GM12878 (cell line): ENCODE data around the gene AP1S3. TPM values are rescaled to one million over a fixed set of nuclear protein-coding genes. Genes with fewer than 3 reads are reported as not detected.

Experiments
- ATAC-seq: fragments of 200-7000 bp; cut with Tn5 transposase; 3 replicates; pipeline ENCODE4 v1.9.1; 2020; ENCODE audit warnings: mild to moderate bottlenecking, moderate library complexity
- BruUV-seq: library from RNA; stranded (reverse); fragments of 400-500 nt; replicated peaks from 2 replicates; lab custom pipeline; 2021; lab: Mats Ljungman, UMichigan
- CTCF ChIA-PET: fragments of 300-600 bp; sonication (Branson Sonifier 250); formaldehyde crosslinking; extraction: SDS; loops from one replicate; lab custom pipeline; 2021; ENCODE audit warnings: inconsistent platforms; lab: Yijun Ruan, JAX
- POLR2A ChIA-PET: fragments of 350-600 bp; formaldehyde crosslinking; extraction: SDS; loops from one replicate; lab custom pipeline; 2021; ENCODE audit warnings: inconsistent platforms; lab: Charles Lee
- RAD21 ChIA-PET: fragments of 300-600 bp; sonication (Branson Sonifier 250); formaldehyde crosslinking; loops from one replicate; lab custom pipeline; 2023; ENCODE audit warnings: antibody characterized with exemption; ENCODE audit not compliant: unreplicated experiment; lab: Charles Lee
- SMC1A ChIA-PET: fragments of 300-600 bp; sonication (Branson Sonifier 250); formaldehyde crosslinking; loops from one replicate; lab custom pipeline; 2023; ENCODE audit not compliant: unreplicated experiment, uncharacterized antibody; lab: Charles Lee
- DNase-seq: peaks from one replicate; pipeline ENCODE4 v3.0.0-alpha.2; 2011; ENCODE audit warnings: low read depth, low spot score
- FAIRE-seq: peaks from 3 replicates; lab custom pipeline; 2011; peaks lifted over from hg19 to GRCh38; lab: Jason Lieb, UNC
- H2AFZ ChIP-seq: 2 replicates; pipeline ENCODE4 v1.6.0; 2011; ENCODE audit warnings: low read depth, low read length, control low read depth; ENCODE audit not compliant: control insufficient read depth
- H3K27ac ChIP-seq: 2 replicates; pipeline ENCODE4 v1.5.1; 2011; ENCODE audit warnings: control low read depth; ENCODE audit not compliant: control insufficient read depth, insufficient read depth
- H3K27me3 ChIP-seq, 2 experiments: replicated peaks in 1 of 2; 2 replicates each; pipeline versions ENCODE4 v1.6.0 to v1.6.1; 2011; ENCODE audit warnings: low read length in 1 of 2; ENCODE audit not compliant: control insufficient read depth in 2 of 2, insufficient read depth in 2 of 2
- H3K36me3 ChIP-seq, 2 experiments: 2 replicates each; pipeline ENCODE4 v1.5.1; 2011; ENCODE audit warnings: low read length in 1 of 2; ENCODE audit not compliant: control insufficient read depth in 2 of 2, insufficient read depth in 2 of 2
- H3K4me1 ChIP-seq: 2 replicates; pipeline ENCODE4 v1.6.1; 2011; ENCODE audit warnings: mild to moderate bottlenecking, low read length, moderate library complexity, mixed read lengths; ENCODE audit not compliant: control insufficient read depth, insufficient read depth
- H3K4me2 ChIP-seq: 2 replicates; pipeline ENCODE4 v1.6.0; 2011; ENCODE audit warnings: control low read depth; ENCODE audit not compliant: control insufficient read depth, insufficient read depth
- H3K4me3 ChIP-seq: fragments of 200-600 bp; sonication (generic); 2 replicates; pipeline ENCODE4 v1.5.1; 2016
- H3K79me2 ChIP-seq: 2 replicates; pipeline ENCODE4 v1.6.0; 2011; ENCODE audit warnings: low read length; ENCODE audit not compliant: control insufficient read depth, insufficient read depth
- H3K9ac ChIP-seq: 2 replicates; pipeline ENCODE4 v1.8.0; 2011; ENCODE audit warnings: low read length, control low read depth, mixed read lengths; ENCODE audit not compliant: control insufficient read depth, insufficient read depth
- H3K9me3 ChIP-seq: replicated peaks from 3 replicates; pipeline ENCODE4 v1.5.1; 2011; ENCODE audit warnings: mild to moderate bottlenecking, low read length; ENCODE audit not compliant: control insufficient read depth, insufficient read depth
- H4K20me1 ChIP-seq: 2 replicates; pipeline ENCODE4 v1.6.0; 2011; ENCODE audit not compliant: control insufficient read depth, insufficient read depth
- CREB1 ChIP-seq: IDR thresholded peaks from 2 replicates; pipeline ENCODE4 v1.6.1; 2012; ENCODE audit warnings: low read depth, mild to moderate bottlenecking, inconsistent platforms
- CREM ChIP-seq: IDR thresholded peaks from 2 replicates; pipeline ENCODE4 v1.6.1; 2014; ENCODE audit warnings: antibody characterized with exemption, low read depth
- DPF2 ChIP-seq: fragments of 450-650 bp; IDR thresholded peaks from 2 replicates; pipeline ENCODE4 v1.6.1; 2017; ENCODE audit warnings: mild to moderate bottlenecking
- HCFC1 ChIP-seq: fragments of 150-350 bp; IDR thresholded peaks from 2 replicates; pipeline ENCODE4 v1.6.1; 2014; ENCODE audit warnings: low read length
- IRF4 ChIP-seq: IDR thresholded peaks from 2 replicates; pipeline ENCODE4 v1.6.1; 2011; ENCODE audit warnings: low read depth, low read length
- MYB ChIP-seq: fragments of 150-350 bp; IDR thresholded peaks from 2 replicates; pipeline ENCODE4 v1.6.1; 2014; ENCODE audit warnings: mild to moderate bottlenecking, low read depth, low read length, borderline replicate concordance
- RELB ChIP-seq: fragments of 450-650 bp; IDR thresholded peaks from 2 replicates; pipeline ENCODE4 v1.6.1; 2017; ENCODE audit warnings: low read depth, mild to moderate bottlenecking, moderate library complexity
- TBL1XR1 ChIP-seq: IDR thresholded peaks from 2 replicates; pipeline ENCODE4 v1.6.1; 2012; ENCODE audit warnings: low read depth, low read length, improper control_type of control experiment
- TCF3 ChIP-seq: IDR thresholded peaks from 2 replicates; pipeline ENCODE4 v1.6.1; 2012; ENCODE audit warnings: low read depth, mild to moderate bottlenecking, low read length, borderline replicate concordance; ENCODE audit not compliant: insufficient read depth
- ZBED1 ChIP-seq: IDR thresholded peaks from 2 replicates; pipeline ENCODE4 v1.6.1; 2016; ENCODE audit warnings: borderline replicate concordance
- ZBTB11 ChIP-seq: fragments of 450-650 bp; formaldehyde crosslinking; IDR thresholded peaks from 2 replicates; pipeline ENCODE4 v1.5.0; 2022; ENCODE audit warnings: mild to moderate bottlenecking, missing genetic modification characterization
- ZNF207 ChIP-seq: fragments of 450-650 bp; IDR thresholded peaks from 2 replicates; pipeline ENCODE4 v1.6.1; 2014; ENCODE audit warnings: antibody characterized with exemption, mild to moderate bottlenecking, borderline replicate concordance
- WGBS: methylation state at CpG from one replicate; pipeline ENCODE4 v1.1.6; 2016; ENCODE audit warnings: low lambda C conversion rate; ENCODE audit not compliant: insufficient replicate concordance, insufficient coverage; ENCODE audit errors: missing lambda C conversion rate; 5-methylcytosine and 5-hydroxymethylcytosine counted together
- in situ Hi-C: fragments of 300-500 bp; cut with MboI; formaldehyde crosslinking; loops from 9 replicates; pipeline ENCODE4 v1.14.3; 2018; ENCODE audit warnings: mixed read lengths
- intact Hi-C: fragments of 100-400 bp; cut with micrococcal nuclease; formaldehyde crosslinking; loops from one replicate; pipeline ENCODE4 v1.14.2; 2022; ENCODE audit not compliant: unreplicated experiment
- polyA plus RNA-seq, 11 experiments: library from polyadenylated mRNA; depleted of rRNA in 4 of 11; unstranded in 6 of 11; stranded (reverse) in 5 of 11; fragments of >200 nt; fragmentation: Nextera tagmentation in 4 of 11; fragmentation: Illumina TruSeq in 1 of 11; extraction: Ambion mirVana in 4 of 11; extraction: Trizol in 1 of 11; gene quantifications; 1 replicate in 1 of 11; 2 replicates in 10 of 11; pipeline versions ENCODE4 v1.2.1 to v1.2.3, GENCODE V29; 2011 to 2016; ENCODE audit warnings: inconsistent platforms in 2 of 11, missing spikeins in 2 of 11, low read depth in 1 of 11
- total RNA-seq, 4 experiments: library from RNA; depleted of rRNA in 3 of 4; stranded (reverse); fragments of >200 nt in 3 of 4; fragmentation: Illumina TruSeq in 1 of 4; extraction: Trizol in 1 of 4; gene quantifications; 2 replicates each; pipeline versions ENCODE4 v1.2.1 to v1.2.3, GENCODE V29; 2013 to 2021
- TF ChIP-seq, protein P1 (sequence below): IDR thresholded peaks from 2 replicates; pipeline ENCODE4 v1.6.1; 2011; ENCODE audit warnings: borderline replicate concordance, low read depth, mild to moderate bottlenecking, moderate library complexity, mixed read lengths, low read length; ENCODE audit not compliant: insufficient read depth; ENCODE audit errors: extremely low read length
- TF ChIP-seq, protein P2 (sequence below): fragments of 450-650 bp; conservative IDR thresholded peaks from 2 replicates; pipeline ENCODE4 v1.6.1; 2017; ENCODE audit warnings: mild to moderate bottlenecking, moderate library complexity
- TF ChIP-seq, protein P3 (sequence below): fragments of 450-650 bp; IDR thresholded peaks from 2 replicates; pipeline ENCODE4 v1.6.1; 2016; ENCODE audit warnings: mild to moderate bottlenecking

AP1S3 gene
- total and polyA plus RNA-seq, 10 of the 15 experiments (the other 5 are each of a cell fraction or from before 2014, with no cell fraction given) = 2.6 to 14.3 (median 9.2) TPM

DNA sequence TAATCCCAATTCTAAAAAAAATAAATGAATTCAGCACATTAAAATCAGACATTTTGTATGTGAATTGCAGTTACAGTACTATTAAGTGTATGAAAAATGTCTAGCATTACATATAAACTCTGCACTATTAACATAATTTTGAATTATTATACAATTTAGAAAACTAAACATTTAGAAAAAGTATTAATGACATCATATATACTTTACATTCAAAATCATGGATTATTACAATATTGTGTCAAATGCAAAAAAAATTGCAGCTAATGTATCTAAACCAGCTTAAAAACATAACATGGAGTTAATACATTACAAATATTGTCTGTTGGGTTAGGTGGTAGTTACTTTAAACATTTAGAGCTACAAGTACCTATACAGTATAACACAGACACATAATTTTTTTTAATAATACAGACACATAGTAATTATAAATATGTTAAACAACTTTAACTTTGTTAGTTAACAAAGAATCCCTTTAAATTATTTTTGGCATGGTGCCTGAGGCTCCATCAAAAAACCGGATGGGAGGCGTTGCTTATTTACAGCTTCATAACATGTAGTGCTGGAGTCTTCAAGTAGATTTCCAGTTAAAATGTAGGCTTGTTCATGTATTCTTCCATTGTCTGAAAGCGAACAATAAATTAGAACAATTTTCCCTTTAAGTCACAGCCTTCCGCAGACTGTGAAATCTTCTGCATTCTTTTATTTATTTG is 79.1 kb downstream of the AP1S3 start:
- Histone ChIP-seq H3K4me1 (peaks cover 27% of the 10 kb centered on the region), H3K4me3 (no peak overlapping the region), H3K4me2 (no peak overlapping the region), H3K27me3 (no peaks in the 10 kb centered on the region), H3K9me3 (no peaks in the 10 kb centered on the region), H3K79me2 (no peaks in the 10 kb centered on the region), H2AFZ (no peak overlapping the region), H4K20me1 (0 out of 2 replicates have a peak, but pooled peaks cover 2% of the 10 kb centered on the region), H3K36me3 (no peaks in the 10 kb centered on the region), H3K9ac (no peak overlapping the region), H3K27ac (no peak overlapping the region)
- no peak for FAIRE-seq
- intact Hi-C loops = no loop called here
- whole genome bisulfite sequencing = 99% methylated on average over 4 of the region's 4 CpGs
- no peak for DNase-seq
- ChIA-PET SMC1A (no interaction called here), CTCF (interaction anchor here (1.3 kb wide), 1 partner anchor 14 kb away, joined by 3 read pairs; no protein-coding TSS in a partner anchor), POLR2A (no interaction called here), RAD21 (interaction anchor here (0.7 kb wide), 1 partner anchor 40 kb away, joined by 3 read pairs; no protein-coding TSS in a partner anchor)
- no peak for ATAC-seq
- in situ Hi-C loops = no loop called here
- BruUV-seq = no TSS peak
- TF ChIP-seq, protein P1, sequence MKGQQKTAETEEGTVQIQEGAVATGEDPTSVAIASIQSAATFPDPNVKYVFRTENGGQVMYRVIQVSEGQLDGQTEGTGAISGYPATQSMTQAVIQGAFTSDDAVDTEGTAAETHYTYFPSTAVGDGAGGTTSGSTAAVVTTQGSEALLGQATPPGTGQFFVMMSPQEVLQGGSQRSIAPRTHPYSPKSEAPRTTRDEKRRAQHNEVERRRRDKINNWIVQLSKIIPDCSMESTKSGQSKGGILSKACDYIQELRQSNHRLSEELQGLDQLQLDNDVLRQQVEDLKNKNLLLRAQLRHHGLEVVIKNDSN = no peak
- TF ChIP-seq ZNF207 (no peak), RELB (no peak), CREB1 (no peak), TBL1XR1 (no peak), CREM (no peak), HCFC1 (no peak), ZBED1 (no peak), IRF4 (no peak), TCF3 (no peak), DPF2 (no peak), ZBTB11 (CRISPR knock-in tag) (no peak), MYB (no peak)
- TF ChIP-seq, protein P2, sequence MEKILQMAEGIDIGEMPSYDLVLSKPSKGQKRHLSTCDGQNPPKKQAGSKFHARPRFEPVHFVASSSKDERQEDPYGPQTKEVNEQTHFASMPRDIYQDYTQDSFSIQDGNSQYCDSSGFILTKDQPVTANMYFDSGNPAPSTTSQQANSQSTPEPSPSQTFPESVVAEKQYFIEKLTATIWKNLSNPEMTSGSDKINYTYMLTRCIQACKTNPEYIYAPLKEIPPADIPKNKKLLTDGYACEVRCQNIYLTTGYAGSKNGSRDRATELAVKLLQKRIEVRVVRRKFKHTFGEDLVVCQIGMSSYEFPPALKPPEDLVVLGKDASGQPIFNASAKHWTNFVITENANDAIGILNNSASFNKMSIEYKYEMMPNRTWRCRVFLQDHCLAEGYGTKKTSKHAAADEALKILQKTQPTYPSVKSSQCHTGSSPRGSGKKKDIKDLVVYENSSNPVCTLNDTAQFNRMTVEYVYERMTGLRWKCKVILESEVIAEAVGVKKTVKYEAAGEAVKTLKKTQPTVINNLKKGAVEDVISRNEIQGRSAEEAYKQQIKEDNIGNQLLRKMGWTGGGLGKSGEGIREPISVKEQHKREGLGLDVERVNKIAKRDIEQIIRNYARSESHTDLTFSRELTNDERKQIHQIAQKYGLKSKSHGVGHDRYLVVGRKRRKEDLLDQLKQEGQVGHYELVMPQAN = no peak
- TF ChIP-seq, protein P3, sequence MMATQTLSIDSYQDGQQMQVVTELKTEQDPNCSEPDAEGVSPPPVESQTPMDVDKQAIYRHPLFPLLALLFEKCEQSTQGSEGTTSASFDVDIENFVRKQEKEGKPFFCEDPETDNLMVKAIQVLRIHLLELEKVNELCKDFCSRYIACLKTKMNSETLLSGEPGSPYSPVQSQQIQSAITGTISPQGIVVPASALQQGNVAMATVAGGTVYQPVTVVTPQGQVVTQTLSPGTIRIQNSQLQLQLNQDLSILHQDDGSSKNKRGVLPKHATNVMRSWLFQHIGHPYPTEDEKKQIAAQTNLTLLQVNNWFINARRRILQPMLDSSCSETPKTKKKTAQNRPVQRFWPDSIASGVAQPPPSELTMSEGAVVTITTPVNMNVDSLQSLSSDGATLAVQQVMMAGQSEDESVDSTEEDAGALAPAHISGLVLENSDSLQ = no peak
